Neural progenitor cell (in vitro differentiated cells): ENCODE measurements around the gene MYH1.

ENCODE experiments used
- CTCF ChIP-seq: fragments of 200-600 bp; sonication (generic); IDR thresholded peaks from 2 replicates; pipeline ENCODE4 v1.5.1; 2017; ENCODE audit warnings: antibody characterized with exemption, mild to moderate bottlenecking
- EZH2 ChIP-seq: fragments of 200-600 bp; sonication (generic); IDR thresholded peaks from 2 replicates; pipeline ENCODE4 v1.6.1; 2017; ENCODE audit warnings: antibody characterized with exemption, mild to moderate bottlenecking, moderate library complexity

- TF ChIP-seq CTCF (no peak), EZH2 (no peak)
Observed at GRCh38 chr17:10447026-10447931, 71.1 kb downstream of the MYH1 start.
